SK-N-SH (cell line): Measurements from ENCODE around the gene CLEC16A.

Source experiments
- CTCF ChIP-seq: fragments of 200-600 bp; sonication (generic); IDR thresholded peaks from 2 replicates; pipeline ENCODE4 v1.6.1; 2017; ENCODE audit warnings: antibody characterized with exemption, mild to moderate bottlenecking, moderate library complexity
- GABPA ChIP-seq: IDR thresholded peaks from 2 replicates; pipeline ENCODE4 v1.4.0; 2012; ENCODE audit warnings: low read depth, mild to moderate bottlenecking

GRCh38 chr16:10896723-10897122, 47.6 kb upstream of the CLEC16A start:
- TF ChIP-seq CTCF (no peak), GABPA (no peak)
